ENCODE measurements around the gene C10orf143.

The C10orf143 gene

DNA sequence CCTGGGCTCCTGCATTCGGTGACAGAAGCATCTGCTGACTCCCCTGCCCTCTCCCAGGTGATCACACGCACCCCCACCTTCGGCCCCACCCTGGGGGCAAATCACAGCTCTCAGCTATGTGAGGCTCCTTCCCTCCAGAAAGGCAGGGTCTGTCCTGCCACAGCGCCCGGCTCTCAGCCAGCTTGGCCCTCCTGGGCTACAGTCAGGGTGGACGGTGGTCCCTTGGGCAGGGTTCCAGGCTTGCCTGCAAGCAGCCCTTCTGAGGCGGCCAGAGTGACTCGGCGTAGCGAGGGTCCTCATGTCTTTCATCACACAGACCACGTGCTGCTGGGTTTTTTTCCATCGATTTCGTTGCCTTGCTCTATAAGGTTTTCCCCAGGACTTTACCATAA is 93.0 kb downstream of the C10orf143 start:
- no peak overlapping the region for H3K27ac Mint-ChIP-seq
- H3K36me3 Mint-ChIP-seq (ENCODE audit: insufficient read depth): no peaks in the 10 kb centered on the region
- DNase-seq: no peak
- ATAC-seq (replicated peaks): no peak
- no peak overlapping the region for H3K4me3 Mint-ChIP-seq
- no peaks in the 10 kb centered on the region for H3K4me1 Mint-ChIP-seq (ENCODE audit: low read depth in 2 of 2)
- peaks cover 0 to 26% of the 10 kb centered on the region in 2 donors for H3K27me3 Mint-ChIP-seq
- no peaks in the 10 kb centered on the region for H3K9me3 Mint-ChIP-seq

DNA sequence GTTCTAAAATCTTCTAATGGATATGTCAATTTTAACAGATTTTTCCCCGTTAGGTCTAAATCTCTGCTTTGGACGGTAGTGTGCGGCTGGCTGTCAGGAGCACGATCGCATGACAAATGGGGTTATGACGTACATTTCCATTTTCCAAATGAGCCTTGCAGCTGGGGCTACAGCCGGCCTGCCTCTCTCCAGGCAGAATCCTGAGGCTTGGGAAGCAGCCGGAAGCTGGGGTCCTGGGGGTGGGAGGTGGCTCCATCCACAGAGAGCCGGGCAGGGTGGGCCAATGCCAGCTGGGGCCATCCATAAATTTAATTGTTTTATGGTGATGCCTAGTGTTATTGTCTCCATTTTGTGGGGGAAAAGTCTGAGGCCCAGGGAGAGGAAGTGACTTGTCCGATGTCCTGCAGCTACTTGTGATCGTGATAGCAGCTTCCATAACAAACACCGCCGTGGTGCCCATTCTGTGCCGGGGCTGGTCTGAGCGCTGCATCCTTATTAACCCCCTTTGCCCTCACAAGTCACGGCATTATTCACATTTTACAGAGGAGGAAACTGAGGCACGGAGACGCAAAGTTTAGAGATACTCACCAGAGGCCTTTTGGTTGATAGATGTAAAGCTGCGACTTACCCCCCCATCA is 93.5 kb downstream of the C10orf143 start:
- H3K36me3 Mint-ChIP-seq (ENCODE audit: insufficient read depth): no peaks in the 10 kb centered on the region
- no peak overlapping the region for H3K27ac Mint-ChIP-seq
- no peaks in the 10 kb centered on the region for H3K9me3 Mint-ChIP-seq
- ATAC-seq (replicated peaks) (no peak), DNase-seq (no peak)
- no peaks in the 10 kb centered on the region for H3K4me1 Mint-ChIP-seq (ENCODE audit: low read depth in 2 of 2)
- no peak overlapping the region for H3K4me3 Mint-ChIP-seq
- peaks cover 0 to 32% of the 10 kb centered on the region in 2 donors for H3K27me3 Mint-ChIP-seq

DNA sequence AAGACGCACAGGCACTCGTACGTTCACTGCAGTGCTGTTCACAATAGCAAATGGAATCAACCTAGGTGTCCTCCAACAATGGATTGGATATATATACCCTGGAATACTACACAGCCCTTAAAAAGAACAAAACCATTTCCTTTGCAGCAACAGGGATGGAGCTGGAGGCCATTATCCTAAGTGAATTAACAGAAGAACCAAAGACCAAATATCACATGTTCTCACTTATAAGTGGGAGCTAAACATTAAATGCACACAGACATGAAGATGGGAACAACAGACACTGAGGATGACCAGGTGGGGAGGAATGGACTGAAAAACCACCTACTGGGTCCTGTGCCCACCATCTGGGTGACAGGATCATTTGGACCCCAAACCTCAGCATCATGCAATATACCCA is 94.5 kb downstream of the C10orf143 start:
- no peaks in the 10 kb centered on the region for H3K9me3 Mint-ChIP-seq
- DNase-seq: no peak
- H3K4me3 Mint-ChIP-seq: no peak overlapping the region
- H3K27ac Mint-ChIP-seq: no peak overlapping the region
- ATAC-seq (replicated peaks): no peak
- no peaks in the 10 kb centered on the region for H3K36me3 Mint-ChIP-seq (ENCODE audit: insufficient read depth)
- H3K4me1 Mint-ChIP-seq (ENCODE audit: low read depth in 2 of 2): no peaks in the 10 kb centered on the region
- H3K27me3 Mint-ChIP-seq: peaks cover 0 to 40% of the 10 kb centered on the region in 2 donors

DNA sequence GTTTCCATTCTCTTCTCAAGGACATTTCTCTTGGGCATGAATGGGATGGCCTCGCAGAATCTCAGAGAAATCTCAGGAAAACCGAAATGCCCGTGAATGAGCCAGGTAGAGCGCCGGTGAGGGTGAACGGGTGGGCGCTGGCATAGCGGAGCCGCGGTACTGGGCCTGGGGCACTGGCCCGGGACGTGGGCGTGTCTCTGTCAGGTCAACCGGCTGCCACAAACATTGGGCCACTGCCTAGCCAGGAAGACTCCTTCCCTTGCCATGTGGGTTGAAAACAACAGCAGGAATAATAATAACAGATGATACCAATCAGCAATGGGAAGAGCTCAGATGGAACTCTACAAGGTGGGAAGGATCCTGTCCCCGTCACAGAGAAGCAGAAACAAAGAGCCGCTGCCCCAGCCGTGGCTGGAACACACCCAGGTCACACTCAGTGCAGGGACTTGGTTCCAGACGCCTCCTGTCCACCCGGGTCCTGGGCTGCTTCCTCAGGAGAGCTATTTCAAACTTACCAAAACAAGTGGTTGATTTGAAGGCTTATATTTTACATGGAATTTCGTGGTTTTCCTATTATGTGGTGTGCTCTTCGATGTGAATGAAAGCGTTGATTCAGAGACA is 95.4 kb downstream of the C10orf143 start:
- Mint-ChIP-seq H3K9me3 (no peaks in the 10 kb centered on the region), H3K4me3 (no peak overlapping the region), H3K27me3 (peaks cover 4 to 36% of the 10 kb centered on the region in 2 donors), H3K4me1 (ENCODE audit: low read depth in 2 of 2) (no peaks in the 10 kb centered on the region), H3K36me3 (ENCODE audit: insufficient read depth) (no peaks in the 10 kb centered on the region), H3K27ac (no peak overlapping the region)
- no peak for ATAC-seq (replicated peaks)
- no peak for DNase-seq

DNA sequence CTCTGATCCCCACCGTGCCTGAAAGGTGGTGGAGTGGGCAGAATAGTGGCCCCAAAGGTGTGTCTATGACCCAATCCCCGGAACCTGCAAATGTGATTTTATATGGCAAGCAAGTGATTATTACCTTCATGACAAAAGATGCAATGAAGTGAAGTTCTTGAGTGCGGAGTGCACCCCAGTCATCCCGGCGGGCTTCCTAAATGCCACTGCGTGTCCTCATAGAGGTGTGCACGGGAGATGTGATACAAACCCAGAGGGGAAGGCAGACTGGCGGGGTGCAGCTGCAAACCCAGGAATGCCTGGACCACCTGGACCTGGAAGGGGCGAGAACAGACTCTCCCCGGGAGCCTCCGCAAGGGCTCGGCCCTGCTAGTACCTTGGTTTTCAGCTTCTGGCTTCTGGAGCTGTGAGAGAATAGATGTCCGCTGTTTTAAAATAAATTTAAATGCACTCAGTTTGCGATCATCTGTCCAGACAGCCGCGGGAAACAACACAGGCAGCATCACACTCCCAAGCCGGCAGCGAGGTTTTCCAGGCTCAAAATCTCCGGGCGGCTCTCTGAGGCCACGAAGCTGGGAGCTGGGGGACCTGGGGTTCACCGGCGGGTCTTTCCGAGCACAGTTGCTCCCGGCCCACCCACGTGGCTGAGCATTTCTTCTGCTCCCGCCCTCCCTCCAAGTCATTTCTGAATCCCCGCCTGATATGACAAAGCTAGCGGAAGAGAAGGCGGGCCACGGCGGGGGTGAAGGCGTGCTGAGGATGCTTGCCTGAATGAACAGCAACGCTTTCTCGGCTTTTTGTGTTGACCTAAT is 96.2 kb downstream of the C10orf143 start:
- DNase-seq (no peak), ATAC-seq (replicated peaks) (no peak)
- Mint-ChIP-seq H3K27me3 (peaks cover 4 to 42% of the 10 kb centered on the region in 2 donors), H3K36me3 (ENCODE audit: insufficient read depth) (no peaks in the 10 kb centered on the region), H3K9me3 (no peaks in the 10 kb centered on the region), H3K4me3 (no peak overlapping the region), H3K4me1 (ENCODE audit: low read depth in 2 of 2) (no peaks in the 10 kb centered on the region), H3K27ac (no peak overlapping the region)

Measured in effector memory CD8-positive, alpha-beta T cell (primary cell).